Bone marrow (tissue), 2 donors: ENCODE measurements around the gene CGRRF1.
A peak's percentile ranks its signal among the peaks of the same experiment; 100 is the strongest.

Experiments used
- DNase-seq, 2 donors: peaks; one replicate each; lab custom pipeline; 2025; lab: John Stamatoyannopoulos, UW

CGRRF1 gene, protein sequence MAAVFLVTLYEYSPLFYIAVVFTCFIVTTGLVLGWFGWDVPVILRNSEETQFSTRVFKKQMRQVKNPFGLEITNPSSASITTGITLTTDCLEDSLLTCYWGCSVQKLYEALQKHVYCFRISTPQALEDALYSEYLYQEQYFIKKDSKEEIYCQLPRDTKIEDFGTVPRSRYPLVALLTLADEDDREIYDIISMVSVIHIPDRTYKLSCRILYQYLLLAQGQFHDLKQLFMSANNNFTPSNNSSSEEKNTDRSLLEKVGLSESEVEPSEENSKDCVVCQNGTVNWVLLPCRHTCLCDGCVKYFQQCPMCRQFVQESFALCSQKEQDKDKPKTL

DNA sequence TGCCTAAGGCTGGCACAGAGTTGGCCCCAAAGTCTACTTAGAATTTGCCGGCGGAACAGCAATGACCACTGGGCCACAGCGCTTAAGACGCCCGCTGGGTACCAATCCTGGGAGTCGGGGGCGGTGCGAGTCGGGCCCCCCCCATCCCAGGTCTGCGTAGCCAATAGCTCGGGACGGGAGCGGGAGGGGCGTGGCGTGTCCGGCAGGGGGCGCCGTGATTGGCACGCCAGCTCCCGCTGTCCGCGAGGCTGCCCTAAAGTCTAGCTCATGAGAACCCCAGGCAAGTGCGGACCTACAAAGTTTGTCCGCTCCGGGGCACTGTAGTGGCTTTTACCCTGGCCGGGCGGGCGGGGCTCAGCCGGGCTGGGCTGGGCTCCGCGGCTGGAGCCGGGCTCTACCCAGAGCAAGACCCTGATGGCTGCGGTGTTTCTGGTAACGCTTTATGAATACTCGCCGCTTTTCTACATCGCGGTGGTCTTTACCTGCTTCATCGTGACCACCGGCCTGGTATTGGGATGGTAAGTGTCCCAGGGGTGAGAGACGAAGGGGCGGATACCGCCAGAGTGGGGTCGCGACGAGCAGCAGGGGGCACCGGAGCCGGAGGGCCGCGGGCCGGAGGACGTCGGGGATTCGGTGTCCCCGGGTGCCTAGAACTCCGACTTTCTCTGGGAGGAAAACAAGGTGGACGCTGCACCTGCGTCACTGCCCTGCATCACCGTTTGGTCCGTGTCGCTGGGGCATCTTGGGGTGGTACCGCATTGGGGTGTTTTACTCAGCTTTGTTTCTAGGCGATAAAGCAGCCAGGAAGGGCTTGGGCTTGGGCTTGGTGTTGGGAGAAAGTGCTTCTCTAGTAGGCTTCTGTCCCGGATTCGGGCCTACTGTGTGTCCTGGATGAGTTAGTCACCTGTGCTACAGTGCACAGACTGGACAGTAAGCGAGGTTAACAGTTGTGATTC lies at the start of gene CGRRF1:
CGRRF1 (plus strand) TSS at position 361 of the 956 bp plus-strand sequence; CDS start at position 415, 54 bp downstream.
- DNase-seq, result peak; percentile 86 to 94

DNA sequence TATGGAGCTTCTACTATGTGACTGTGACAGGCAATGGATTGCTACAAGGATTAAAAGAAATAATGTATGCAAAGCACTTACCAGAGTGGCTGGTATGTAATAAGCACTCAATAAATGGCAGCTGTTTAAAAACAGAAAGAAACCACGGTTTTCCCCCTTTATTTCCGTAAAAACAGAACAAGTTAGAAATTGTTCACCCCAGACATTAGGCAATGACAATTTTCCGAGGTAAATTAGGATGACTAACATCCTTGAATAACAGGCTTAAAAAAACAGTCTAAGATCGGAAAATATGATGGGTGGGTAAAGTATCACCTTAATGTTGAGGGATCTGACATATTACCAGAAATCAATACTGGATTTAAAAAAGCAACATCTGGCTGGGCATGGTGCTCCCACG lies 47.7 kb upstream of the CGRRF1 start:
- no peak for DNase-seq

DNA sequence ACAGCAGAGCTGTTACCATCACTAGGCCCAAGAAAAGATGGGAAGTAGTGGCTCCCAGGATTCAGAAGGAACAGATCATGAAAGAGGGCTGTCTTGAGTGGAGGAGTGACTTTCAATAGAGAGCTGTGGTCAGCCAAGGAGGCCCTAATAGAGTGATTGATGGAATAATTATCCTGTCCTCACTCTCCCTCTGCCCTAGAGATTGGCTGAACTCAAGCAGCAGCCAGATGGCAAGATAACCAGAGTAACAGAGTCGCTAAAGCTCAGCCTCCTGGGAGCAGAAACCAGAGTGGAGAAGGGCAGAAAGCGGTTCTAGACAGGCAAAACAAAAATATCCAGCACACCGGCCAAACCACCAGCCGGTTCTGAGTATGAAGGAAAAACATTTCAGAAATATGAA lies 44.1 kb upstream of the CGRRF1 start:
- no peak for DNase-seq

DNA sequence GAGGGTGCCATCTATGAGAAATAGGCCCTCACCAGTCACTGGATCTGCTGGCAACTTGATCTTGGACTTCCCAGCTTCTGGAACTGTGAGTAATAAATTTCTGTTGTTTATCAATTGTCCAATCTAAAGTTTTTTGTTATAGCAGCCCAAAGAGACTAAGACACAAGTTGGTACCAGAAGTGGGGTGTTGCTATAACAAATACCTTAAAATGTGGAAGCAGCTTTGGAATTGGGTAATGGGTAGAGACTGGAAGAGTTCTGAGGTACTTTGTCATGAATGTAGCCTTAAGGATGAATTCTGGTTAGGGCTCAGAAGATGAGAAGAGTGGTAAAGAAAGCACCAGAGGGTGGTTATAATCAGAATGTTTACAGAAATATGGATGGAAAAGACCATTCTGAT lies 42.4 kb upstream of the CGRRF1 start:
- DNase-seq, result no peak

DNA sequence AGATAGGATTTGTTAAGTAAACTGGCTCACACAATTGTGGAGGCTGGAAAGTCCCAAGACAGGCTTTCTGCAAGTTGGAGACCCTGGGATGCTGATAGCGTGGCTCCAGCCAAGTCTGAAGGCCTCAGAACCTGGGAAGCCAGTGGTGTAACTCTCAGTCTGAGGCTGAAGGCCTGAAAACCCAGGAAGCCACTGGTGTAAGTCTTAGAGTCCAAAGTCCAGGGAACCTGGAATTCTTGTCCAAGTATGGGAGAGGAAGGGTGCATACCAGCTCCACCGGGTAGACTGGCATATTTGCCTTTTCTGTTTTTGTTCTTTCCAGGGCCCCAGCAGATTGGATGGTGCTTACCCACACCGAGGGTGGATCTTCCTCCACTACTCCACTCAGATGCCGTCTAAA lies 39.0 kb upstream of the CGRRF1 start:
- DNase-seq, result no peak

DNA sequence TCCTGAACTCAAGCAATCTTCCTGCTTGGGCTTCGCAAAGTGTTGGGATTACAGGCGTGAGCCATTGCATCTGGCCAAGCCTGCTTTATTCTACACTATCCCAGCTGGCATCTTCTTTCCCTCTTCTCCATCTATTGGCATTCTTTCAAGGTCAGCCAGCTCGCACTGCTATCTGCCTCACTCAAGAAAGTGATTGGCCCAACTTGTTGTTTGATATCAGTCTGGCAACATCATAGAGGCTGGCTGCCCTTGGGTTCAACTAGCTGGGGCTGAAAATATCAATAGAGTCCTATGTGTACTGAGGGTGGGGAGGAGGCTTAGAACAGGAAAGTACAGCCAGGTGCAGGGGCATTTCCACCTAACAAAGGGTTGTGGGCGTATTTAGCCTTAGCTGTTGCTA lies 38.1 kb upstream of the CGRRF1 start:
- no peak for DNase-seq

DNA sequence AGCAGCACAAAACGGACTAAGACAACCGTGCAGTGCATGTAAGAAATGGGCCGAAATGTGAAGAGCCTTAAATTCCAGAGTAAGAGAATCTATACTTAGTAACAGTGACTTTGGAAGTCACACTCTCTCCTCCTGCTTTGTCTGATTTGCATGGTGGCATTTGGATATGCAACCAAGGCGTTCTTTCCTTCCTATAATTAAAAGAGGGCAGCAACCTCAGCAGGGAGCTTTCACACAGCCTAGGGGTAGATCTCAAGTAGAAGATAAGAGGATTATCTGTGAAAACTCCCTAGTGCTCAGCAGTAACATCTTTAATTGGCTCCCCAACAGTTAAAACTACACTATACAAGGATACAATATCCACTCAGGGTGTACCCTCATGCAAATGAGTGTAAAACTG lies 37.4 kb upstream of the CGRRF1 start:
- no peak for DNase-seq

DNA sequence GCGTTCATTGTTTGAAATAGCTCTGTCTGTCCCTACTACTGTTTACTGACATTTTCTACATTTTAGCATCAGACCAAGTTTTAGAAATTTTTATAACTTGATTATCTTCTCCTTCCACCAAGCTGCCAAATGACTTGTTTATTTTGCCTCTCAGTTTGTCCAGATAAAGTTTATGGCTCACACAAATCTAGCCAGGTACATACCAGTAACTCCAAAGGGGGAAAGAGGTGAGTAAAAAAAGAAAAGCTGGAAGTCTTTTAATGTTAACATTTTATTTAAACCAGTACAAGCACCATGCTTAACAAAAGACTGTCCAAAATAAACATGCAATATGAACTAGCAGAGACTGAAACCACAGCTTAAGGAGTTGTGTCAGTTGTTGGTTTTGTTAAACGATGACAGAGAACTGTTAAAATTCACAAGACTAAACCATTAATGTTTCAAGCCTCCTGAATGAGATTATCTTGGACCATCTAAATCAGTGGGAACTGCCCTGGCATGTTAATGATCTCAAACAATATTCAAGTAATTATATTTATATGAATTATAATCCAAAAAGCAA lies 35.4 kb upstream of the CGRRF1 start:
- no peak for DNase-seq

DNA sequence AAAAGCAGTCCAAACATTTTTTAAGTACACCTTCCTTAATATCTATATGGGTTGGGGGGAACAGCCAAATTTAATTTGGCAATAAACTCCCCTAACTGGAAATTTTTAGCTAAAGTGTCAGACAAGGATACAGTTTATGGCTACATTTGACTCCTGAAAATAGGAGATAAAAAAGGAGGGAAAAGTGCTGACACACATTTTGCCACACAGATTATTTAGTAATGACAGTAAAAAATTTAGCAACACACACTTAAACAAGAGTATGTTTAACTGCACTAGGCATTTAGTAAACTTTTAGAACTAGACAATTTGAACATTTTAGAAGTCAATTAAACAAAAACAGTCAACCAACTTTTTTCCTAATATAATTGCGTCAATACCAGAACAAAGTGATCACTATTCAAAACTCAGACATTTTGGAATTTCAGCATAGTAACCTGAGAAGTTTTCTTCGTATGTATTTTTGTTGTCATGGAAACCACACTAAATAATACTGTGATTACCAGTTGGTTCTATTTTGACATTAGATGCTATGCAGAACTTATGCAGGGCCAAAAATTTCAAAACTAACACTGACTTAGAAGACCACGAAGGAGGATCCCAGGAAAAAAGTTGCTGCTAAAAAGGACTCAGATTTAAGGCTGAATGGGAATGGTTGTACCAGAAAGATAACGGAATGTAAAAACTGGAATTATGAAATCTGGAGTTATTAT lies 34.4 kb upstream of the CGRRF1 start:
- DNase-seq, result no peak

DNA sequence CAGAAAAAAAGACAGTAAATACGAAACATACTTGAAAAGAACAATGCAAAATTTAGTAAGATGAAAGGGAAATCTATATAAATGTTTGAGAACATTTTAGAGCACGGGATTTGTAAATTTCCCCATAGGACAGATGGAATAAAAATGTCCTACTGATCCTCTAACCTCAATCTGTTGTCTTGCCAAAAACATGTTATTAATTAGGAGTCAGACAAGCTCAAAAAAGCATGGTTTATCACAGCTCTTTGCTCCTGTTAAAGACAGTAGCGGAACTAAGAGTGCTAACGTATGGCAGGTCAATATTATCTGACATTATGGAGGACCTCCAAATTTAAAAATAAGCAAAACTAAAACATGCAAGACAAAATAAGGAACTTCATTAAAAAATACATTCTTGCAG lies 33.8 kb upstream of the CGRRF1 start:
- DNase-seq, result no peak

DNA sequence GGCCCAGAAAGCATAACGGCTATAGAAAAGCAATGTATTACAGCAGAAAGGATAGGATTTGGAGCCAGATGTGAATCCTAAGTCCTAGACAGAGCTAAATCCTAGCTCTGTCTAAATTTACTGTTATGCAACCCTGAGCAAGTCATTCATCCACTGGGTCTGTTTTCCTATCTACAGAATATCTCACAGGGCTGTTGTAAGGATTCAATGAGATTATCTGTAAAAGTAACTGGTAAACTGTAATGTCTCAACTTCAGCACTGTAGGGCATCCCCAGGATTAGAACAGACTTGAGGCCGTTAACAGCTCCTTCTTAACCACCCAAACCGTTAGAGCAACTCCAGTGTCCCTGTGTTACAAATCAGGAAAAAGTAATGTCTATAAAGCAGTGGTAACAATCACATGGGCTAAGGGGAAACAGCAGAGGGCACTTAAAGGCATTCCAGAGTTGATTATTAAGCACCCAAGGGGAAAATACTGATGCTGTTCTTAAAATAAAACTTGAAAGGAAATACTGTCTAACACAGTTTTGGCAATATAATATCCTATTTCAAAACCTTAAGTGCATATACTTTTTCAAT lies 31.0 kb upstream of the CGRRF1 start:
- DNase-seq, result no peak

DNA sequence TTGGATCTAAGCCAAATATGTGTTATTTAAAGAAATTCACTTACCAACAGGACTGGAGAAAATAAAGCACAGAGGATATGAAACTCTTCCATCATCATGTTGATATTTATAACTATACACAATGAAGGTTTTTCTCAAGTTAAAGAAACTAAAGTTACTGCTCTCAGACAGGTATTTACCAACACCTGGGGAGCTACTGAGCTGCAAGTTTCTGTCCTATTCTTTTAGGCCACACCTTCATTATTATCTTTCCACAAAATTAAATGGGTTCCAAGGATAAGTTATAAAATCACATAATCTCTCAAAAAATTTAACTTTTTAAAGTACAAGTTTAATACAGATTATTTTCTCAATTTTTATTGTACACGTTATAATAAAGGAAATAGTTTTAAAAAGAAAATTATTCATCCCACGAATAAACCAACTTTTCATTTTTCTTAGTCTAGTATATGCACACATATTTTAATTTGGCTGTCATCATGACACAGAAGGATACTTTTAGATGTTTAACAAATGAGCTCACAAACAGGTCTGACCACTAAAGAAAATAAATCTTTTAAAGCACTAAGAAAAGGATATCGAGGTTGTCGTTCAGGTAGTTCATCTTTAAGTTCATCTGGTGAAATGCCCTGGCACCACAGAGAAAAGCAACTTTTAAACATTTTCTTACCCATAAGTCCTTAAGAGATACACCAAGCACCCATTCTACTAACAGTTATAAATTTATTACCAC lies 28.7 kb upstream of the CGRRF1 start:
- DNase-seq, result no peak

DNA sequence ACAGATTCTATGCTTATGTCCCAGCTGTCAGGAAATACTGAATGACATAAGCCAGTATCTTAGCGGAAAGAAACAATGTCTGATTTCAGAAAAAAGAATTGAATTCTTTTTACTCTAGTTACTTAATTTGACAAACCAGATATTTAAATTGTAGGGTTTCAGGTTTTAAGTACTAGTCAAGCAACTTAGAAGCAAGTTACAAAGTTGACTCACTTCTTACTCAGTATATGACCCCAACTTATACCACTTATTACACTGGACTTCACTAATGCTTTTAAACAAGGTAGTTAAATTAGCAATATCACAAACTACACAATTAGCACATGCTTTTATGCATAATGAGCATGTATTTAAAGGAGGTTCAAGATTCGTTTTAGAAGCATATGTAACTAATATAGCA lies 28.0 kb upstream of the CGRRF1 start:
- DNase-seq, result no peak

DNA sequence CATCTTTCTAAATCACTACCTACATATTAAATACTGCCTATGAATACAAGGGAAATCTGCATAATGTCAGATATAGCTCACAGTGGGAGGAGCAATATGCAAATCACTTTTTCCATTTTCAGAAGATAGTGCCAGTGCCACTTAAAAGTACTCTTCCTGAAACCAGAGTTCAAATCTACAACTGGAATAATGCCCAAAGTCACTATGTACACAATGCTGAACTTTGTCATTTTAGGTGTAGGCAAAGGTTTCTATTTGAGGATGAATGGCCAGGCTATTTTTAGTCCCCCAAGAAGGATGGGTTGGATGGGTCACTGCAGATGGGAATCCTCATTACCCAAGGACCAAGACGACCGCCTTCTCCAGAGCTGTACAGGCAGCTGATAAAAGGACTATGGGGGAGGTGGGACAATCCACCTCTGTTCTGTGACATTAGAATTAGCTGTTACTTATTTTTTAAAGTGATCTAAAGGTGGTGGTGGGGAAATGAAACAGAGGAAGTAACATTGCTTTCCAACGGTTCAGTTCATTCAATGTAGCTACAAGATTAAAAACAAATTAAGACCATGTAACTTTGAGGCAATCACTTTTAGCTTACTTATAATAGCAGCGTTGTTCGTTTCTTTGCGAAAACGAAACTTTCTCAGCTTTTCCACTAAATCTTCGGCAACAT lies 26.5 kb upstream of the CGRRF1 start:
- DNase-seq, result no peak

DNA sequence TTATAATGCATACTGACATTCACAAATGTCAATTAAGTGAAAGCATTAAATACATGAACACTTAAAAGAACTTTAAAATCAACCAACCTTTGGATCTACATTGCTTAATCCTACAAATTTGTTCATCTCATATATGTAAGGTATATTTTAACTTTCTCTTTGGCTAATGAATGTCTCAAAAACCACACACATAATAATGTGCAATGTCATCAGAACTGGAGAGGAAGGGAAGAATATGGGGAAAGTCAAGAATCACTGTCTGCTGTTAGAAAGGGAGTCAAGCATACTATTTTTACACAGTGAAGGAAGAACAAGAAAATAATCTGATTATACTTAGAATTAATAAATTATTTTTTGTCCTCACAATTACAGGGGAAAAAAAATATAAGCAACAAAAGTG lies 25.9 kb upstream of the CGRRF1 start:
- no peak for DNase-seq

DNA sequence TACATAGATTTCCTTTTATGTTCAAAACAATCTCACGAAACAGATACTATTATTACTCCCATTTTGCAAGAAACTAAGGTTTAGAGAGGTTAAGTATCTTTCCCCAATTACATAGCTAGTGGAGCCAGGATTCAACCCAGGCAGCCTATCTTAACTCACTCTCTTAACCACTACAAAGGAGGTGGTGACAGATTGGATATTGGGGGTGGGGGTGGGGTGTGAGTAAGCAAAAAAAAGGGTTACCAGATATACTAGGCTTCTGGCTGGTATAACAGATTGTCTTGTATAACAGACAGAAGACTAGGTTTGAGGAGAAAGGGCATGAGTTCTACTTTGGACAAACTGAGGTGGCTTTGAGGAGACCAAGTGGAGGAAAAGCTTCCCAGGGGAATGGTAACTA lies 23.0 kb upstream of the CGRRF1 start:
- DNase-seq, result no peak

DNA sequence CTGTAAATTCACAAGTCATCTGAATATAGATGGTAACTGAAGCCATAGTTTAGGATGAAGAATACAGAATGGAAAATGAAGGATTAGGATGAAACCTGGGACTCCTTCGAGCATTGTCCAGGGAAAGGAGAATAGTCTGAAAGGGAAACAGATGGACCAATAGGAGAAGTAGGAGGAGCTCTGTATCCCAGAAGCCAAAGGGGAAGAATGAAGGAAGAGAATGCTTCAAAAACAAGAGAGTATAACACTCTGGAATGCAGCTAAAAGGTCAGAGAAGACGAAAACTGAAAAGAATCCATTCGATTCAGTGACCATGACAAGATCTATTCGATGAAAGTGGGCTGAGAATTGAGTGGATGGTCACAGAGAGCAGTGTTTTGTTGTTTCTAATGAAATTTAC lies 21.9 kb upstream of the CGRRF1 start:
- DNase-seq, result no peak

DNA sequence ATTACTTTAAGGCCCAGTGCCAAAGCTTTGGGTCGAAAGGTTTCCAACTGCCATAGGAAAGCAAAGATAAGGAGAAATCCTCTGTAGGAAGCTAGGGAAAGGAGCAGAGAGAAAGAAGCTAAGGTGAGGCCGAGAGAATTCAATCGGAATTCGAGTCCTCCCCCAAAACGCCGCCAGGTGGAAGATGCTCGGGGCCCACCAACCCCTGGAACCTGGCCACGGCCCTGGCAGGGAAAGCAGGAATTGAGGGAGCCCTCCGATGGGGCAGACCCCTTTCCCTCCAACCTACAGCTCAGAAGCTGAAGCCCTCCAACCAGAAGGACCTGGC lies 21.4 kb upstream of the CGRRF1 start:
- peak in 1 of 2 donors; percentile 30 for DNase-seq

DNA sequence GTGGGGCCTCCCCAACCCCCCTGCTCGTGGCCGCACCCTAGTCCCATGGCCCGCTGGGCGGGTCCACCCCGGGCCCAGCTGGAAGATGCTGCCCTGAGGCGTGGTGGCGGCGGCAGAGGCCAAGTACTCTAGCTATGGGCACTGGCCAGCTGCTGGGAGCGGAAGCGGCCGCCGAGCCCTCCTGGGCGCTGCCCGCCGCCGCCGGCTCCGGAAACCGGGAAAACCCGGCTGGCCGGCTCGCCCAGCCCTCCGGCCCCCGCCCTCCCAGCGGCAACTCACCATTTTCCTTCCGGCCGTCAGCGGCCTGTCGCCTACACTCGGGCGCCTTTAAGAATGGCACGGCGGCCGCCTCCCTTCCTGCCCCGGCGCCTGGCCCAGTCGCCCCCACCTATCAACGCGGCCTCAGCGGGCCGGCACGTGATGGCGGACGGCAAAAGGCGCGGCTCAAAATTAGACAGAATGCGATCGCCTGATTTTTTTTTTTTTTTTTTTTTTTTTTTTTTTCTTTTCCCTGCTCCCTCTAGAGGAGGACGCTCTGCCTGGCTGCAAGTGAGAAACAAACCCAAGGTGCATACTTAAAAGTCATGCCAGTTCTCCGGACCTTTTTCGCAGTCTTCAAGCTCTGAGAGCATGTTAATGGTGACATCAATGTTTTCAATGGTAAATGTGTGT lies 20.9 kb upstream of the CGRRF1 start, which contains the start of gene GMFB:
GMFB (minus strand) TSS at position 335 of the 672 bp plus-strand sequence; CDS start at position 282, 53 bp downstream.
- peak; percentile 74 to 92 for DNase-seq

DNA sequence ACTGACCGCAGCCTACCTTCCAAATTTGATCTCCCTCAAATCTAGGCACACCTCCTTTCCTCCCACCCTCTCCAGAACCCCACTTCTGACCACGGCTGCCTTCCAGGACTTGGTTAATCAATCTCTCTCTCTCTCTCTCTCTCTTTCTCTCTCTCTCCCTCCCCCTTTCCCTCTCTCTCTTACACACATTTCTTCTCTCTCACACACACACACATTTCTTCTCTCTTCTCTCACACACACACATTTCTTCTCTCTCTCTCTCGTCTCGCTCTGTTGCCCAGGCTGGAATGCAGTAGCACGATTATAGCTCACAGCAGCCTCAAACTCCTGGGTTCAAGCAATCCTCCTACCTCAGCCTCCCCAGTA lies 20.4 kb upstream of the CGRRF1 start:
- no peak for DNase-seq
